ENCODE results near the gene ZNF335.
A peak's percentile ranks its signal among the peaks of the same experiment; 100 is the strongest.
"Not testable (repeated sequence)": the region's sequence is repeated elsewhere in the genome, so short reads cannot be mapped to it uniquely, and the experiment has no call there.

The ZNF335 gene

DNA sequence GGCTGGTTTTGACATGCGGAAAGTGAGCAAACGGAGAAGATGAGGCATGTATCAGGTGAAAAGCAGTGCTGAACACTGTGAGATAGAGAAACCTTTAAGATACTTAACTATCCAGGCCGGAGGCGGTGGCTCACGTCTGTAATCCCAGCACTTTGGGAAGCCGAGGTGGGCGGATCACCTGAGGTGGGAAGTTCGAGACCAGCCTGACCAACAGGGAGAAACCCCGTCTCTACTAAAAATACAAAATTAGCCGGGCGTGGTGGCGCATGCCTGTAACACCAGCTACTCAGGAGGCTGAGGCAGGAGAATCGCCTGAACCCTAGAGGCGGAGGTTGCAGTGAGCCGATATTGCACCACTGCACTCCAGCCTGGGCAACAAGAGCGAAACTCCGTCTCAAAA lies 40.3 kb downstream of the ZNF335 start:
- not testable (repeated sequence) for H2AFZ ChIP-seq (ENCODE audit: low read depth, low read length); H3K4me3 ChIP-seq (ENCODE audit: insufficient read depth in 1 of 2, low read depth in 1 of 2, low read length in 2 of 2); H3K9me3 ChIP-seq (ENCODE audit: control insufficient read depth, low read length); H3K4me2 ChIP-seq (ENCODE audit: low read length, poor library complexity, severe bottlenecking); H3K36me3 ChIP-seq (ENCODE audit: control insufficient read depth in 1 of 2, insufficient read depth in 2 of 2, low read depth in 1 of 2, low read length in 2 of 2); H3K79me1 ChIP-seq (replicated peaks; ENCODE audit: low read length, poor library complexity, severe bottlenecking); H3K27me3 ChIP-seq (ENCODE audit: control insufficient read depth in 1 of 2, insufficient read depth in 1 of 2, low read length in 2 of 2); DNase-seq; H3K9ac ChIP-seq (ENCODE audit: low read length); H4K8ac ChIP-seq (ENCODE audit: low read length); H2BK15ac ChIP-seq (ENCODE audit: low read depth, poor library complexity, severe bottlenecking); H2BK12ac ChIP-seq (ENCODE audit: low read length in 2 of 2); H3K27ac ChIP-seq (ENCODE audit: low read length, poor library complexity, severe bottlenecking); H2AK5ac ChIP-seq (ENCODE audit: low read length, severe bottlenecking); H3K4me1 ChIP-seq (ENCODE audit: control insufficient read depth, insufficient read depth, low read depth, low read length); H4K91ac ChIP-seq (ENCODE audit: low read length); H2BK120ac ChIP-seq (ENCODE audit: low read depth, low read length); H3K14ac ChIP-seq (ENCODE audit: low read length in 2 of 2); H3K23ac ChIP-seq (ENCODE audit: low read length in 2 of 2); H3K4ac ChIP-seq (ENCODE audit: low read depth in 1 of 2, low read length in 2 of 2); H3K18ac ChIP-seq (ENCODE audit: low read depth in 1 of 2, low read length in 2 of 2); H2BK5ac ChIP-seq (ENCODE audit: low read depth, low read length, poor library complexity, severe bottlenecking)
- WGBS = 98% methylated on average over 17 of the region's 17 CpGs

DNA sequence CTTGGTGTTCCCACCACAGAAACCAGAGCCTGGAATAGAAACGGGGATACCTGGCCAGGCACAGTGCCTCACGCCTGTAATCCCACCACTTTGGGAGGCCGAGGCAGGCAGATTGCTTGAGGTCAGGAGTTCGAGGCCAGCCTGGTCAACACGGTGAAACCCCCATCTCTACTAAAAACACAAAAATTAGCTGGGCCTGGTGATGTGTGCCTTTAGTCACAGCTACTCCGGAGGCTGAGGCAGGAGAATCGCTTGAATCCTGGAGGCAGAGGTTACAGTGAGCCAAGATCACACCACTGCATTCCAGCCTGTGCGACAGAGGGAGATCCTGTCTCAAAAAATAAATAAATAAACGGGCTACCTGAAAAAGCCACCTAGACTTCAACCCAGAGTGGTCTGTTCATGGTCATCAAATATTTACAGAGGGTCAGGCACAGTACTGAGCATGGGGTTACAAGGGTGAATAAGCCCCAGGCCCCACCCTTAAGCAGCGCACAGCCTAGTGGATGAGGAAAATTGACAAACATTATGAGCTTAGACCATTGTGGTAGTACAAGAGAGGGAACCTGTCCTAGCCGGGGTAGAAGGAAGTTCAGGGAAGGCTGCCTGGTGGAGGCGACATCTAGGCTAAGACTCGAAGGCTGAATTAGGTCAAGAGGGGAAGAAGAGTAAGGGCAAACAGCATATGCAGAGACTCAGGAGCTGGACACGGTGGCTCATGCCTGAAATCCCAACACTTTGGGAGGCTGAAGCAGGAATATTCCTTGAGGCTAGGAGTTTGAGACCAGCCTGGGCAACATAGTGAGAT lies 44.7 kb downstream of the ZNF335 start:
- H2BK15ac ChIP-seq (ENCODE audit: low read depth, poor library complexity, severe bottlenecking) = no peak overlapping the region
- H3K4ac ChIP-seq (ENCODE audit: low read depth in 1 of 2, low read length in 2 of 2) = no peak overlapping the region
- no peak overlapping the region for H4K8ac ChIP-seq (ENCODE audit: low read length)
- H3K23ac ChIP-seq (ENCODE audit: low read length in 2 of 2) = no peak overlapping the region
- no peak overlapping the region for H2BK120ac ChIP-seq (ENCODE audit: low read depth, low read length)
- H3K9ac ChIP-seq (ENCODE audit: low read length) = no peak overlapping the region
- H3K27ac ChIP-seq (ENCODE audit: low read length, poor library complexity, severe bottlenecking) = no peak overlapping the region
- peaks cover 11% of the 10 kb centered on the region for H3K4me1 ChIP-seq (ENCODE audit: control insufficient read depth, insufficient read depth, low read depth, low read length)
- H3K27me3 ChIP-seq (ENCODE audit: control insufficient read depth in 1 of 2, insufficient read depth in 1 of 2, low read length in 2 of 2) = no peaks in the 10 kb centered on the region
- H2BK12ac ChIP-seq (ENCODE audit: low read length in 2 of 2) = no peak overlapping the region
- H2AFZ ChIP-seq (ENCODE audit: low read depth, low read length) = no peak overlapping the region
- no peak overlapping the region for H3K4me3 ChIP-seq (ENCODE audit: insufficient read depth in 1 of 2, low read depth in 1 of 2, low read length in 2 of 2)
- DNase-seq = no peak
- WGBS = 89% methylated on average over 14 of the region's 14 CpGs
- no peaks in the 10 kb centered on the region for H3K9me3 ChIP-seq (ENCODE audit: control insufficient read depth, low read length)
- H4K91ac ChIP-seq (ENCODE audit: low read length) = no peak overlapping the region
- H2AK5ac ChIP-seq (ENCODE audit: low read length, severe bottlenecking) = peak overlapping the region; percentile 70
- H3K79me1 ChIP-seq (replicated peaks; ENCODE audit: low read length, poor library complexity, severe bottlenecking) = peaks cover 7% of the 10 kb centered on the region
- no peak overlapping the region for H3K4me2 ChIP-seq (ENCODE audit: low read length, poor library complexity, severe bottlenecking)
- H3K18ac ChIP-seq (ENCODE audit: low read depth in 1 of 2, low read length in 2 of 2) = no peak overlapping the region
- H2BK5ac ChIP-seq (ENCODE audit: low read depth, low read length, poor library complexity, severe bottlenecking) = no peak overlapping the region
- no peak overlapping the region for H3K14ac ChIP-seq (ENCODE audit: low read length in 2 of 2)
- H3K36me3 ChIP-seq (ENCODE audit: control insufficient read depth in 1 of 2, insufficient read depth in 2 of 2, low read depth in 1 of 2, low read length in 2 of 2) = peaks cover 4 to 5% of the 10 kb centered on the region in 2 experiments

DNA sequence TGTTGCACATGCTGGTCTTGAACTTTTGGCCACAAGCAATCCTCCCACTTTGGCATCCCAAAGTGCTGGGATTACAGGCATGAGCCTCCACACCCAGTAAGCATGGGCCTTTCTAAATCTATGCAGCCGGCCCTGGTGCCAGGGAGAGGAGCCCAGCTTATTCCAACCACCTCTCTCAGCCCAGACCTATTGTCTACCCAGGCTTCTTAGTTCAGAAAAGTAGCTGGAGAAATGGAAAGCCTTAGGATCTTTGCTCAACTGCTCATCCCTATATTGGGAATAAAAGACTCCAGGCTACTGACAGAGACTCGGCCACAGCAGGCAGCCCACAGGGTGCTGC lies 45.3 kb downstream of the ZNF335 start:
- H3K4me3 ChIP-seq (ENCODE audit: insufficient read depth in 1 of 2, low read depth in 1 of 2, low read length in 2 of 2) = no peak overlapping the region
- H3K9me3 ChIP-seq (ENCODE audit: control insufficient read depth, low read length) = no peaks in the 10 kb centered on the region
- H2BK120ac ChIP-seq (ENCODE audit: low read depth, low read length) = no peak overlapping the region
- no peak overlapping the region for H2BK15ac ChIP-seq (ENCODE audit: low read depth, poor library complexity, severe bottlenecking)
- H3K79me1 ChIP-seq (replicated peaks; ENCODE audit: low read length, poor library complexity, severe bottlenecking) = peaks cover 5% of the 10 kb centered on the region
- no peak overlapping the region for H3K14ac ChIP-seq (ENCODE audit: low read length in 2 of 2)
- no peak overlapping the region for H3K23ac ChIP-seq (ENCODE audit: low read length in 2 of 2)
- no peak overlapping the region for H3K4me2 ChIP-seq (ENCODE audit: low read length, poor library complexity, severe bottlenecking)
- no peak overlapping the region for H3K27ac ChIP-seq (ENCODE audit: low read length, poor library complexity, severe bottlenecking)
- no peak overlapping the region for H2BK5ac ChIP-seq (ENCODE audit: low read depth, low read length, poor library complexity, severe bottlenecking)
- DNase-seq = no peak
- H2AFZ ChIP-seq (ENCODE audit: low read depth, low read length) = no peak overlapping the region
- no peak overlapping the region for H2BK12ac ChIP-seq (ENCODE audit: low read length in 2 of 2)
- H4K91ac ChIP-seq (ENCODE audit: low read length) = no peak overlapping the region
- H3K4me1 ChIP-seq (ENCODE audit: control insufficient read depth, insufficient read depth, low read depth, low read length) = peaks cover 13% of the 10 kb centered on the region
- 79% methylated on average over 2 of the region's 2 CpGs for WGBS
- no peak overlapping the region for H3K18ac ChIP-seq (ENCODE audit: low read depth in 1 of 2, low read length in 2 of 2)
- H3K4ac ChIP-seq (ENCODE audit: low read depth in 1 of 2, low read length in 2 of 2) = no peak overlapping the region
- H3K36me3 ChIP-seq (ENCODE audit: control insufficient read depth in 1 of 2, insufficient read depth in 2 of 2, low read depth in 1 of 2, low read length in 2 of 2) = peaks cover 0 to 5% of the 10 kb centered on the region in 2 experiments
- no peaks in the 10 kb centered on the region for H3K27me3 ChIP-seq (ENCODE audit: control insufficient read depth in 1 of 2, insufficient read depth in 1 of 2, low read length in 2 of 2)
- H3K9ac ChIP-seq (ENCODE audit: low read length) = no peak overlapping the region
- no peak overlapping the region for H4K8ac ChIP-seq (ENCODE audit: low read length)
- H2AK5ac ChIP-seq (ENCODE audit: low read length, severe bottlenecking) = peak overlapping the region; percentile 70

DNA sequence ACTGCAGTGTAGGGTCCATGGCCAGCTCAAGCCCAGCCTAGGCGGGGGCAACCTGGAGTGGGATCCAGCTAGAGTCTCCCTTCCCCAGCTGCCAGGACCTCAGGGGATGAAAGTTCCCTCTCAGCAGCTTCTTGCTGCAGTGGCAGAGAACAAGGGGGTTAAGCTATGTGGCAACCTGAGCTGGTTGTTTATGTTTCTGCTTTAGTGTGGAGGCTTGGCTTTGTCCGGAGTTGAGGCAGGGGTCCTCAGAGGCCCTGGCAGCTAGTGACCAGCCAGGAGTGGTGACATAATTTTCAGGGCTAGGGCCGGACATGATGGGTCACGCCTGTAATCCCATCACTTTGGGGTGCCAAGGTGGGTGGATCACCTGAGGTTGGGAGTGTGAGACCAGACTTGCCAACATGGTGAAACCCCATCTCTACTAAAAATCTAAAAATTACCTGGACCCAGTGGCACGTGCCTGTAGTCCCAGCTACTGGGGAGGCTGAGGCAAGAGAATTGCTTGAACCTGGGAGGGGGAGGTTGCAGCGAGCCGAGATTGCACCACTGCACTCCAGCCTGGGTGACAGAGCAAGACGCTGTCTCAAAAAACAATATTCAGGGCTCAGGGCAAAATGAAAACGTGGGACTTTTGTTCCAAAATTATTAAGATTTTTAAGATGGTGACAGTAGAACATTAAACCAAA lies 46.0 kb downstream of the ZNF335 start:
- Histone ChIP-seq H2BK12ac (ENCODE audit: low read length in 2 of 2) (peak overlapping the region in 1 of 2 experiments; percentile 28), H3K79me1 (replicated peaks; ENCODE audit: low read length, poor library complexity, severe bottlenecking) (peaks cover 2% of the 10 kb centered on the region), H3K14ac (ENCODE audit: low read length in 2 of 2) (no peak overlapping the region), H3K27ac (ENCODE audit: low read length, poor library complexity, severe bottlenecking) (no peak overlapping the region), H3K23ac (ENCODE audit: low read length in 2 of 2) (no peak overlapping the region), H2BK5ac (ENCODE audit: low read depth, low read length, poor library complexity, severe bottlenecking) (no peak overlapping the region), H3K9ac (ENCODE audit: low read length) (no peak overlapping the region), H2AK5ac (ENCODE audit: low read length, severe bottlenecking) (no peak overlapping the region), H3K36me3 (ENCODE audit: control insufficient read depth in 1 of 2, insufficient read depth in 2 of 2, low read depth in 1 of 2, low read length in 2 of 2) (peaks cover 0 to 2% of the 10 kb centered on the region in 2 experiments), H2BK120ac (ENCODE audit: low read depth, low read length) (no peak overlapping the region), H3K4me1 (ENCODE audit: control insufficient read depth, insufficient read depth, low read depth, low read length) (peaks cover 13% of the 10 kb centered on the region), H2BK15ac (ENCODE audit: low read depth, poor library complexity, severe bottlenecking) (peak overlapping the region; percentile 44), H4K91ac (ENCODE audit: low read length) (no peak overlapping the region), H3K18ac (ENCODE audit: low read depth in 1 of 2, low read length in 2 of 2) (no peak overlapping the region), H3K27me3 (ENCODE audit: control insufficient read depth in 1 of 2, insufficient read depth in 1 of 2, low read length in 2 of 2) (no peaks in the 10 kb centered on the region), H2AFZ (ENCODE audit: low read depth, low read length) (no peak overlapping the region), H3K4me3 (ENCODE audit: insufficient read depth in 1 of 2, low read depth in 1 of 2, low read length in 2 of 2) (no peak overlapping the region), H3K4ac (ENCODE audit: low read depth in 1 of 2, low read length in 2 of 2) (peak overlapping the region in 1 of 2 experiments; percentile 69), H3K9me3 (ENCODE audit: control insufficient read depth, low read length) (no peaks in the 10 kb centered on the region), H3K4me2 (ENCODE audit: low read length, poor library complexity, severe bottlenecking) (no peak overlapping the region), H4K8ac (ENCODE audit: low read length) (no peak overlapping the region)
- WGBS = 84% methylated on average over 8 of the region's 9 CpGs
- DNase-seq = no peak
